ENCODE results near the gene IGHMBP2.

Gene IGHMBP2

GRCh38 chr11:68889948-68890446, 13.7 kb upstream of the IGHMBP2 start:
- Histone ChIP-seq H3K27ac (peak overlapping the region; percentile 73), H3K27me3 (no peaks in the 10 kb centered on the region), H3K4me2 (peak overlapping the region; percentile 99), H3K9ac (peak overlapping the region; percentile 59), H3K9me3 (no peaks in the 10 kb centered on the region), H3K4me3 (peak overlapping the region; percentile 47; the same call in 1 of the 2 replicates), H3K4me1 (peaks cover 25% of the 10 kb centered on the region), H3K36me3 (peaks cover 49% of the 10 kb centered on the region), H4K20me1 (peaks cover 20% of the 10 kb centered on the region)
- TF ChIP-seq Cebpa-rat (IDR thresholded peaks at IDR 0.05), result no peak

GRCh38 chr11:68890490-68891231, 13.0 kb upstream of the IGHMBP2 start:
- peak overlapping the region; percentile 47 for H3K4me3 ChIP-seq
- H3K36me3 ChIP-seq, result peaks cover 56% of the 10 kb centered on the region
- H3K27me3 ChIP-seq, result no peaks in the 10 kb centered on the region
- H4K20me1 ChIP-seq, result peaks cover 23% of the 10 kb centered on the region
- peak overlapping the region; percentile 99 for H3K4me2 ChIP-seq
- no peaks in the 10 kb centered on the region for H3K9me3 ChIP-seq
- H3K4me1 ChIP-seq, result peaks cover 25% of the 10 kb centered on the region
- peak overlapping the region; percentile 73 for H3K27ac ChIP-seq
- H3K9ac ChIP-seq, result peak overlapping the region; percentile 59
- no peak for TF ChIP-seq Cebpa-rat (IDR thresholded peaks at IDR 0.05)

GRCh38 chr11:68891351-68891948, 12.2 kb upstream of the IGHMBP2 start:
- Histone ChIP-seq H3K4me3 (peak overlapping the region; percentile 47), H3K36me3 (peaks cover 64% of the 10 kb centered on the region), H3K27ac (peak overlapping the region; percentile 68), H3K4me2 (peak overlapping the region; percentile 99), H3K9me3 (no peaks in the 10 kb centered on the region), H3K4me1 (peaks cover 25% of the 10 kb centered on the region), H3K9ac (peak overlapping the region; percentile 59), H4K20me1 (peaks cover 24% of the 10 kb centered on the region), H3K27me3 (no peaks in the 10 kb centered on the region)
- TF ChIP-seq Cebpa-rat (IDR thresholded peaks at IDR 0.05), result no peak

GRCh38 chr11:68892576-68892975, 11.1 kb upstream of the IGHMBP2 start:
- peaks cover 75% of the 10 kb centered on the region for H3K36me3 ChIP-seq
- H3K9ac ChIP-seq, result no peak overlapping the region
- H4K20me1 ChIP-seq, result peaks cover 26% of the 10 kb centered on the region
- no peaks in the 10 kb centered on the region for H3K27me3 ChIP-seq
- H3K27ac ChIP-seq, result no peak overlapping the region
- no peak for TF ChIP-seq Cebpa-rat (IDR thresholded peaks at IDR 0.05)
- H3K4me2 ChIP-seq, result no peak overlapping the region
- H3K9me3 ChIP-seq, result no peaks in the 10 kb centered on the region
- H3K4me1 ChIP-seq, result peaks cover 25% of the 10 kb centered on the region
- H3K4me3 ChIP-seq, result no peak overlapping the region

GRCh38 chr11:68893282-68893681, 10.4 kb upstream of the IGHMBP2 start:
- Histone ChIP-seq H3K36me3 (peaks cover 82% of the 10 kb centered on the region), H3K9ac (no peak overlapping the region), H3K9me3 (no peaks in the 10 kb centered on the region), H3K27me3 (no peaks in the 10 kb centered on the region), H4K20me1 (peaks cover 34% of the 10 kb centered on the region), H3K4me1 (peaks cover 25% of the 10 kb centered on the region), H3K27ac (no peak overlapping the region), H3K4me3 (no peak overlapping the region), H3K4me2 (no peak overlapping the region)
- TF ChIP-seq Cebpa-rat (IDR thresholded peaks at IDR 0.05), result no peak

GRCh38 chr11:68896171-68896959, 7.3 kb upstream of the IGHMBP2 start:
- Histone ChIP-seq H3K36me3 (peaks cover 94% of the 10 kb centered on the region), H3K9ac (no peak overlapping the region), H3K27me3 (no peaks in the 10 kb centered on the region), H3K9me3 (no peaks in the 10 kb centered on the region), H3K4me2 (no peak overlapping the region), H3K27ac (no peak overlapping the region), H4K20me1 (peaks cover 45% of the 10 kb centered on the region), H3K4me3 (no peak overlapping the region), H3K4me1 (peaks cover 14% of the 10 kb centered on the region)
- TF ChIP-seq Cebpa-rat (IDR thresholded peaks at IDR 0.05), result no peak

- Histone ChIP-seq H3K9me3 (no peaks in the 10 kb centered on the region), H3K27ac (no peak overlapping the region), H3K27me3 (no peaks in the 10 kb centered on the region), H3K4me3 (no peak overlapping the region), H3K4me1 (peaks cover 19% of the 10 kb centered on the region), H3K9ac (no peak overlapping the region), H3K4me2 (no peak overlapping the region), H4K20me1 (peaks cover 51% of the 10 kb centered on the region), H3K36me3 (peaks cover 93% of the 10 kb centered on the region)
- no peak for TF ChIP-seq Cebpa-rat (IDR thresholded peaks at IDR 0.05)
These were observed 6.2 kb upstream of the IGHMBP2 start for GRCh38 chr11:68897441-68897840.

GRCh38 chr11:68900835-68901381, 2.8 kb upstream of the IGHMBP2 start:
- TF ChIP-seq Cebpa-rat (IDR thresholded peaks at IDR 0.05), result no peak
- Histone ChIP-seq H3K36me3 (peaks cover 61% of the 10 kb centered on the region), H3K9ac (no peak overlapping the region)

GRCh38 chr11:68904248-68904847, 657 bp downstream of the IGHMBP2 start:
- peak overlapping the region; percentile 86 for H3K9ac ChIP-seq
- peak overlapping the region; percentile 84 for H3K27ac ChIP-seq
- no peaks in the 10 kb centered on the region for H3K27me3 ChIP-seq
- H3K4me1 ChIP-seq, result peaks cover 44% of the 10 kb centered on the region
- peaks cover 57% of the 10 kb centered on the region for H3K36me3 ChIP-seq
- TF ChIP-seq Cebpa-rat (IDR thresholded peaks at IDR 0.05), result no peak
- no peaks in the 10 kb centered on the region for H3K9me3 ChIP-seq
- peak overlapping the region; percentile 89 for H3K4me2 ChIP-seq
- H3K4me3 ChIP-seq, result peak overlapping the region; percentile 80
- peaks cover 51% of the 10 kb centered on the region for H4K20me1 ChIP-seq

More at GRCh38 chr11:68900835-68901381, 2.8 kb upstream of the IGHMBP2 start:
- Histone ChIP-seq H3K4me1 (peaks cover 44% of the 10 kb centered on the region), H3K4me3 (no peak overlapping the region), H3K27ac (no peak overlapping the region), H4K20me1 (peaks cover 66% of the 10 kb centered on the region), H3K27me3 (no peaks in the 10 kb centered on the region), H3K9me3 (no peaks in the 10 kb centered on the region), H3K4me2 (peak overlapping the region; percentile 1; the same call in 1 of the 2 replicates)
